ENCODE measurements around the gene MIPOL1. TPM values are rescaled to one million over a fixed set of nuclear protein-coding genes. Genes with fewer than 3 reads are reported as not detected.

The MIPOL1 gene
- total and polyA plus RNA-seq, 2 of the 13 experiments (the other 11 are each of a cell fraction or from before 2014, with no cell fraction given): 8.6 to 34.2 TPM

GRCh38 chr14:37553935-37554550 is 356.3 kb downstream of the MIPOL1 start (continued):
- 0 out of 2 replicates have a peak, but pooled peaks have one; percentile 31 for TF ChIP-seq PATZ1 (CRISPR knock-in tag; IDR thresholded peaks at IDR 0.05)
- TF ChIP-seq AKAP8 (CRISPR knock-in tag; IDR thresholded peaks at IDR 0.05): no peak
- TF ChIP-seq ZBTB10 (CRISPR knock-in tag; IDR thresholded peaks at IDR 0.05; ENCODE audit: borderline replicate concordance): no peak
- no peak for TF ChIP-seq TBL1XR1 (IDR thresholded peaks at IDR 0.05; ENCODE audit: borderline replicate concordance, low read length, partially characterized antibody)
- TF ChIP-seq ATF5 (CRISPR knock-in tag; IDR thresholded peaks at IDR 0.05; ENCODE audit: low read depth): no peak
- no peak for TF ChIP-seq PHB2 (IDR thresholded peaks at IDR 0.05; ENCODE audit: partially characterized antibody)
- no peak for TF ChIP-seq ZKSCAN8 (CRISPR knock-in tag; IDR thresholded peaks at IDR 0.05; ENCODE audit: borderline replicate concordance)
- no peak for TF ChIP-seq SRSF1 (optimal IDR thresholded peaks at IDR 0.05; ENCODE audit: low read depth, low read length)
- TF ChIP-seq TFE3 (CRISPR knock-in tag; IDR thresholded peaks at IDR 0.05): no peak
- TF ChIP-seq GTF3A (CRISPR knock-in tag; conservative IDR thresholded peaks at IDR 0.05): no peak
- peak; percentile 53 for TF ChIP-seq HNF4A (CRISPR knock-in tag; IDR thresholded peaks at IDR 0.05)
- TF ChIP-seq KDM4B (CRISPR knock-in tag; IDR thresholded peaks at IDR 0.05): no peak
- no peak for TF ChIP-seq ZEB1 (IDR thresholded peaks at IDR 0.05; ENCODE audit: insufficient replicate concordance, low read depth)
- no peak for TF ChIP-seq XBP1 (CRISPR knock-in tag; IDR thresholded peaks at IDR 0.05)
- TF ChIP-seq RXRA (CRISPR knock-in tag; IDR thresholded peaks at IDR 0.05): no peak
- TF ChIP-seq TRIM22 (IDR thresholded peaks at IDR 0.05): no peak
- no peak for TF ChIP-seq RNF219 (CRISPR knock-in tag; IDR thresholded peaks at IDR 0.05)
- no peak for TF ChIP-seq HMGA1 (CRISPR knock-in tag; conservative IDR thresholded peaks at IDR 0.05)
- TF ChIP-seq TSC22D2 (CRISPR knock-in tag; IDR thresholded peaks at IDR 0.05; ENCODE audit: borderline replicate concordance): 0 out of 2 replicates have a peak, but pooled peaks have one; percentile 44
- TF ChIP-seq HOXA9 (CRISPR knock-in tag; IDR thresholded peaks at IDR 0.05; ENCODE audit: borderline replicate concordance): no peak
